Endothelial cell of umbilical vein (primary cell): ENCODE data around the gene CASR. TPM values are rescaled to one million over a fixed set of nuclear protein-coding genes. Genes with fewer than 3 reads are reported as not detected.

ENCODE experiments used
- BruUV-seq: library from RNA; stranded (reverse); fragments of 400-500 nt; replicated peaks from 2 replicates; lab custom pipeline; 2021; lab: Mats Ljungman, UMichigan
- CTCF ChIA-PET: fragments of 300-600, 350-600 bp; sonication (Branson Sonifier 250); formaldehyde crosslinking; loops from one replicate; lab custom pipeline; 2021; ENCODE audit warnings: antibody characterized with exemption, inconsistent platforms; lab: Charles Lee
- POLR2A ChIA-PET: fragments of 300-600, 350-600 bp; sonication (Branson Sonifier 250); formaldehyde crosslinking; loops from one replicate; lab custom pipeline; 2021; ENCODE audit warnings: antibody characterized with exemption, inconsistent platforms; lab: Charles Lee
- DNase-seq: peaks from one replicate; pipeline ENCODE4 v3.0.0-alpha.2; 2011; ENCODE audit warnings: low read depth, low spot score
- FAIRE-seq: peaks from 2 replicates; lab custom pipeline; 2011; peaks lifted over from hg19 to GRCh38; lab: Jason Lieb, UNC
- H2AFZ ChIP-seq: 2 replicates; pipeline ENCODE4 v1.6.0; 2012; ENCODE audit warnings: low read depth, low read length, control low read depth, inconsistent platforms
- H3K27ac ChIP-seq: 2 replicates; pipeline ENCODE4 v1.5.1; 2011; ENCODE audit warnings: low read depth, mild to moderate bottlenecking, control low read depth, low read length, moderate library complexity; ENCODE audit not compliant: insufficient read depth
- H3K27me3 ChIP-seq, 2 experiments: 2 replicates each; pipeline versions ENCODE4 v1.6.0 to v1.6.1; 2011; ENCODE audit warnings: low read length in 2 of 2, mixed read lengths in 1 of 2; ENCODE audit not compliant: control insufficient read depth in 2 of 2, insufficient read depth in 2 of 2
- H3K36me3 ChIP-seq, 2 experiments: 2 replicates in 1 of 2; 3 replicates in 1 of 2; pipeline ENCODE4 v1.5.1; 2011; ENCODE audit warnings: low read length in 2 of 2, mild to moderate bottlenecking in 1 of 2, moderate library complexity in 1 of 2; ENCODE audit not compliant: control insufficient read depth in 2 of 2, insufficient read depth in 2 of 2; ENCODE audit errors: extremely low read depth in 1 of 2
- H3K4me1 ChIP-seq: 3 replicates; pipeline ENCODE4 v1.5.1; 2011; ENCODE audit warnings: mild to moderate bottlenecking, low read length; ENCODE audit not compliant: control insufficient read depth, insufficient read depth; ENCODE audit errors: extremely low read depth
- H3K4me2 ChIP-seq: 2 replicates; pipeline ENCODE4 v1.6.1; 2011; ENCODE audit warnings: low read length, control low read depth, mixed read lengths; ENCODE audit not compliant: insufficient read depth
- H3K4me3 ChIP-seq, 3 experiments: fragments of 200-600 bp in 1 of 3; sonication (generic), shearing (Covaris generic) in 1 of 3; replicated peaks in 1 of 3; 2 replicates each; pipeline ENCODE4 v1.5.1; 2011 to 2016; ENCODE audit warnings: control low read depth in 3 of 3, low read length in 3 of 3, mild to moderate bottlenecking in 2 of 3, inconsistent platforms in 1 of 3, low read depth in 1 of 3, moderate library complexity in 1 of 3; ENCODE audit not compliant: insufficient read depth in 1 of 3
- H3K79me2 ChIP-seq: 2 replicates; pipeline ENCODE4 v1.6.0; 2012; ENCODE audit warnings: low read length, inconsistent platforms; ENCODE audit not compliant: control insufficient read depth, insufficient read depth
- H3K9ac ChIP-seq: replicated peaks from 2 replicates; pipeline ENCODE3; 2011; ENCODE audit warnings: low read length, control low read depth; ENCODE audit not compliant: insufficient read depth; ENCODE audit errors: extremely low read depth
- H3K9me1 ChIP-seq: replicated peaks from 3 replicates; pipeline ENCODE4 v1.6.0; 2011; ENCODE audit warnings: mild to moderate bottlenecking, low read length; ENCODE audit not compliant: control insufficient read depth, insufficient read depth; ENCODE audit errors: extremely low read depth
- H3K9me3 ChIP-seq: replicated peaks from 2 replicates; pipeline ENCODE4 v1.5.1; 2012; ENCODE audit warnings: low read length, inconsistent platforms; ENCODE audit not compliant: control insufficient read depth, insufficient read depth
- H4K20me1 ChIP-seq: replicated peaks from 2 replicates; pipeline ENCODE3; 2011; ENCODE audit warnings: mild to moderate bottlenecking, low read length; ENCODE audit not compliant: control insufficient read depth, insufficient read depth; ENCODE audit errors: extremely low read depth
- CTCF ChIP-seq, 2 donors: IDR thresholded peaks; 1 replicate in 1 of 2; 2 replicates in 1 of 2; pipeline ENCODE4 v1.5.1; 2011; ENCODE audit warnings: low read length in 2 of 2, mild to moderate bottlenecking in 2 of 2, moderate library complexity in 2 of 2, control low read depth in 1 of 2, inconsistent platforms in 1 of 2, low read depth in 1 of 2; ENCODE audit not compliant: insufficient read depth in 1 of 2; ENCODE audit errors: extremely low read depth in 1 of 2
- EZH2 ChIP-seq: IDR thresholded peaks from 2 replicates; pipeline ENCODE4 v1.6.1; 2012; ENCODE audit warnings: borderline replicate concordance, low read depth, mild to moderate bottlenecking, moderate library complexity, low read length, inconsistent platforms; ENCODE audit not compliant: severe bottlenecking
- FOS ChIP-seq: IDR thresholded peaks from 2 replicates; pipeline ENCODE4 v1.6.1; 2011; ENCODE audit warnings: mild to moderate bottlenecking, low read length, moderate library complexity, borderline replicate concordance; ENCODE audit not compliant: insufficient read depth
- GATA2 ChIP-seq: IDR thresholded peaks from 2 replicates; pipeline ENCODE4 v1.7.0; 2011; ENCODE audit warnings: low read depth, mild to moderate bottlenecking, moderate library complexity, mixed read lengths, low read length; ENCODE audit not compliant: insufficient read length, insufficient read depth
- JUN ChIP-seq: IDR thresholded peaks from 2 replicates; pipeline ENCODE4 v1.6.1; 2011; ENCODE audit warnings: borderline replicate concordance, low read depth; ENCODE audit not compliant: insufficient read length, insufficient read depth
- MYC ChIP-seq: IDR thresholded peaks from one replicate; pipeline ENCODE4 v1.6.1; 2011; ENCODE audit warnings: mild to moderate bottlenecking, low read depth, low read length
- POLR2A ChIP-seq: IDR thresholded peaks from 2 replicates; pipeline ENCODE4 v1.6.1; 2012; ENCODE audit warnings: low read depth, mild to moderate bottlenecking, control low read depth, low read length
- POLR2AphosphoS5 ChIP-seq: IDR thresholded peaks from 2 replicates; pipeline ENCODE4 v1.6.1; 2012; ENCODE audit warnings: low read depth, mild to moderate bottlenecking, control low read depth, low read length, moderate library complexity; ENCODE audit not compliant: insufficient read depth
- dilution Hi-C: fragments of 300-500 bp; cut with MboI; formaldehyde crosslinking; loops from one replicate; pipeline ENCODE4 v1.15.0; 2019; ENCODE audit warnings: low sequenced_read_pairs; ENCODE audit not compliant: extremely low pct_ligation_motif_present
- intact Hi-C: fragments of 100-400 bp; cut with micrococcal nuclease; formaldehyde crosslinking; loops from one replicate; pipeline ENCODE4 v1.10.0; 2022
- polyA plus RNA-seq, 4 experiments: library from polyadenylated mRNA; depleted of rRNA in 3 of 4; stranded (reverse) in 3 of 4; unstranded in 1 of 4; fragments of >200 nt; gene quantifications; 2 replicates each; pipeline versions ENCODE4 v1.2.1 to v1.2.3, GENCODE V29; 2011 to 2012; ENCODE audit warnings: missing spikeins in 1 of 4
- total RNA-seq: library from RNA; stranded (reverse); gene quantifications from 2 replicates; pipeline ENCODE4 v1.2.3, GENCODE V29; 2021
- TF ChIP-seq, protein P1 (sequence below): IDR thresholded peaks from 2 replicates; pipeline ENCODE4 v1.6.1; 2011; ENCODE audit not compliant: insufficient read depth, insufficient read length

The CASR gene
- total and polyA plus RNA-seq, 2 donors (not counting 3 experiments of a cell fraction or from before 2014, with no cell fraction given): not detected

DNA sequence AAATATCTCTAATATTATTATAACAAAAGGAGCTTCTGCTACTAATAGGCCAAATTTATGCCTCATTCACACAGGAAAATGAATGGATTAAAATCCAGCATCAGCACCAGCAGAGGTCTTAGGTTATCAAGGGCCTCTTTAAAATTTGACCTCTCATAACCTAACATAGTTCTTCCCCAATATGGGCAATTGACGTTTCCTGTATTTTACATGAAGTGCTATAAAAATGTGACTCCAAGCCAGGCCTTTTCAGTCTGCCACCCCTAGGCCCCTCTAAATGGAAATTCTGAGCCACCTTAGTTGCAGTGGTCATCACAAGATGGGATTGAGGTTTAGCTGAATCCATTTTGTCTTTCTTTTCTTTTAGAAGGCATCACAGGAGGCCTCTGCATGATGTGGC is 70.1 kb downstream of the CASR start:
- Histone ChIP-seq H3K9ac (no peak overlapping the region), H3K27ac (no peak overlapping the region), H3K79me2 (no peaks in the 10 kb centered on the region), H2AFZ (no peak overlapping the region), H3K4me1 (no peaks in the 10 kb centered on the region), H3K4me2 (no peak overlapping the region), H3K9me3 (no peaks in the 10 kb centered on the region), H4K20me1 (no peaks in the 10 kb centered on the region), H3K9me1 (no peaks in the 10 kb centered on the region), H3K4me3 (no peak overlapping the region), H3K27me3 (peaks cover 8 to 11% of the 10 kb centered on the region in 2 experiments), H3K36me3 (no peaks in the 10 kb centered on the region)
- intact Hi-C loops: no loop called here
- DNase-seq (no peak), FAIRE-seq (no peak)
- ChIA-PET CTCF (interaction anchor here (1.0 kb wide), 1 partner anchor 278 kb away, joined by 3 read pairs; no protein-coding TSS in a partner anchor), POLR2A (no interaction called here)
- dilution Hi-C loops: no loop called here
- BruUV-seq: no TSS peak
- TF ChIP-seq POLR2A (no peak), EZH2 (no peak), MYC (no peak), POLR2AphosphoS5 (no peak), JUN (no peak), CTCF (IDR thresholded peaks at IDR 0.05; ENCODE audit: extremely low read depth in 1 of 2, insufficient read depth in 1 of 2, low read depth in 1 of 2, low read length in 2 of 2) (no peak), FOS (no peak), GATA2 (no peak)
- TF ChIP-seq, protein P1, sequence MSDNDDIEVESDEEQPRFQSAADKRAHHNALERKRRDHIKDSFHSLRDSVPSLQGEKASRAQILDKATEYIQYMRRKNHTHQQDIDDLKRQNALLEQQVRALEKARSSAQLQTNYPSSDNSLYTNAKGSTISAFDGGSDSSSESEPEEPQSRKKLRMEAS: no peak
